Astrocyte of the hippocampus (primary cell): ENCODE results near the gene SULF2.

Experiments used
- DNase-seq: peaks from one replicate; pipeline ENCODE4 v3.0.0; 2011; ENCODE audit warnings: low read depth, low spot score

The SULF2 gene

GRCh38 chr20:47652301-47652700 lies 133.0 kb downstream of the SULF2 start:
- DNase-seq, result no peak

DNA sequence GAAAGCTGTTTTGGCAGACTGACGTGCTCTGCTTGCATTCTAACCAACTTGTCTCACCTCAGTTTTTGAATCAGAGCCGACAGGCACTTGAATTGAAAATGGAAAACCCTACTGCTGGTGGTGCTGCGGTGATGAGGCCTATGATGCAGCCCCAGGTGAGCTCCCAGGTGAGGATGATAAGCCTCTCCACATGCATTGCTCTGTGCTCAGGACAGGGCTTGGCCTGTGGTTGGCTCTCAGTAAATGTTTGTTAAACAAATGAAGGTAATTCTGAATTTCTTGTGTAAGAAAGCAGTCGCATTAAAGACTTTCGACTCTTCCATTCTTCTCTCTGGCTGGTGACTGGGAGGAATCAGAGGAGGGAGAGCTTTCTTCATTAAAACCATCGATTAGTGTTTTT lies 136.3 kb downstream of the SULF2 start:
- DNase-seq, result no peak

- DNase-seq, result no peak
Measured at GRCh38 chr20:47647994-47648393, 137.3 kb downstream of the SULF2 start.

- DNase-seq, result no peak
Measured at GRCh38 chr20:47645632-47646031, 139.6 kb downstream of the SULF2 start.

- DNase-seq, result no peak
Measured at GRCh38 chr20:47642624-47643023, 142.7 kb downstream of the SULF2 start.

GRCh38 chr20:47642118-47642517 lies 143.2 kb downstream of the SULF2 start:
- DNase-seq, result no peak

- DNase-seq, result no peak
Measured at GRCh38 chr20:47638851-47639250, 146.4 kb downstream of the SULF2 start.

- no peak for DNase-seq
Measured at GRCh38 chr20:47635256-47635655, 150.0 kb downstream of the SULF2 start.

GRCh38 chr20:47631078-47631477 lies 154.2 kb downstream of the SULF2 start:
- DNase-seq, result no peak

- no peak for DNase-seq
Measured at GRCh38 chr20:47629907-47630306, 155.4 kb downstream of the SULF2 start.

GRCh38 chr20:47627540-47627939 lies 157.7 kb downstream of the SULF2 start:
- no peak for DNase-seq

DNA sequence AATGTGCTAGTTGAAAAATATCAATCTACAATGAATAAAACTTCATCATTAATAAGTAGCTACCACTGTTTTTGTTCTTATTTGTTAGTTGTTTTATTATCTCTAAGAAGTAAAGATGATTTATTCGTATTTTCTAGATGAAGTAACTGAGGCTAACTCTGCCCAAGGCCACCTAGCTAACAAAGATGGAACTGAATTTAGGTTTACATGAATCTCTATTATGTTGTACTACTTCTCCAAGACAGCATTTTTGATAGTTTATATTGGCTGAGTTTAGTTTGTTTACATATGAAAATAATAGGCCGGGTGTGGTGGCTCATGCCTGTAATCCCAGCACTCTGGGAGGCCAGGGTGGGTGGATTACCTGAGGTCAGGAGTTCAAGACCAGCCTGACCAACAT lies 162.1 kb downstream of the SULF2 start:
- no peak for DNase-seq

DNA sequence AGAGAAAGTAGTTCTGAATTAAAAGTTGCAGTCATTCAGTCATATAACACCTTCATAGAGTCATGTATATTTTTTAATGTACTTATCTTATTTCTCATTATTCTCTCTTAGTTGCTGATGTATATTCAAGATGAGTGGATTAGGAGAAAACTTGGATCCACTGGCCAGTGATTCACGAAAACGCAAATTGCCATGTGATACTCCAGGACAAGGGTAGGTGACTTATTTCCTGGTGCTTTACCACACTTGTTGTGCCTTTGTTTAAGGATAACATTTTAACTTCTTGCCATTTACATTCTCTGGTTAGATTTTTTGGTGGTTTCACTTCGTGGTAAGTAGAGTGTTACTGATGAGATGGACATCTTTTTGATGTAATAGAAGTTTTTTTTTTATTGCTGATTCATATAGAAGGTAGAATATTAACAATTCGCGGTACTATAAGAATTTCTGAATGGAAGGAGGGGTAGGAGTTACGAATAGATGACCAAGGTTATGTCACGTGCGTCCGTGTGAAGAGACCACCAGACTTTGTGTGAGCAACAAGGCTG lies 163.1 kb downstream of the SULF2 start:
- DNase-seq, result no peak

DNA sequence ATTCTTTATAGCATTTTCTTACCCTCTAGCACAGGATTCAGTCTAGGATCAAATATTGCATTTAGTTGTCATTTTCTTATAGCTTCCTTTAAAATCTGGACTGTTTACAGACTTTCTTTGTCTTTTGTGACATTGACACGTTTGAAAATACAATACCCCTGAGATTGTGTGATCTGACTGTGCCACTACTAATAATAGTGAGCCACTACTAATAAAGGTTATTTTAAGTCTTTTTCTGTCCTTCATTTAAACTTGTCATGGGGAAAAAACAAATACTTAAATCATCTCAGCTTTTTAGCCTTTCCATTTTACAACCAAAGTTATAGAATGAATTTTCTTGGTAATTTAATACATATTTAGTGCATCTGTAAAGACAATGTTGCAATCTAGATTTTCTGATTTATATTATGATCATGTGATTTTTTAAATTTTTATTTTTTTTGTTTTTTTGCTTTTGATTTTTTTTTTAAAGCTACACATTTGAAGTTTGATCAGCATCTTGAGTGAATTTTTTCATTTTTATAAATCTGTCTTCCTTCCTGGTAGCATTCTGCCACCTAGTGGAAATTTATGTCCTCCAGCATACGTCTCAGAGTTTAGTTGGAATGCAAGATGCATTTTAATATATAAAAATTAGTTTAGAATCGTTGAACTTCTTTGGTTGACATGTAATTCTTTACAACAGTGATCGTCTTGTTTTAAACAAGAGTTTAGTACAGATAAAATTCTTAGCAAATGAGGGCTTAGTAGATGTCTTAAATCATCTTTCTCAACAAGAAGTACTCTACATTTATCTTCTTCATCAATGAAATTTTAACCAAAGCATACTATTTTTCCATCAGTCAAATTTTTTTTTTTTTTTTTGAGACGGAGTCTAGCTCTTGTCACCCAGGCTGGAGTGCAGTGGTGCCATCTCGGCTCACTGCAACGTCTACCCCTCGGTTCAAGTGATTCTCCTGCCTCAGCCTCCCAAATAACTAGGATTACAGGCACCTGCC lies 164.2 kb downstream of the SULF2 start:
- DNase-seq, result peak; percentile 74

GRCh38 chr20:47618479-47618878 lies 166.8 kb downstream of the SULF2 start:
- DNase-seq, result no peak

DNA sequence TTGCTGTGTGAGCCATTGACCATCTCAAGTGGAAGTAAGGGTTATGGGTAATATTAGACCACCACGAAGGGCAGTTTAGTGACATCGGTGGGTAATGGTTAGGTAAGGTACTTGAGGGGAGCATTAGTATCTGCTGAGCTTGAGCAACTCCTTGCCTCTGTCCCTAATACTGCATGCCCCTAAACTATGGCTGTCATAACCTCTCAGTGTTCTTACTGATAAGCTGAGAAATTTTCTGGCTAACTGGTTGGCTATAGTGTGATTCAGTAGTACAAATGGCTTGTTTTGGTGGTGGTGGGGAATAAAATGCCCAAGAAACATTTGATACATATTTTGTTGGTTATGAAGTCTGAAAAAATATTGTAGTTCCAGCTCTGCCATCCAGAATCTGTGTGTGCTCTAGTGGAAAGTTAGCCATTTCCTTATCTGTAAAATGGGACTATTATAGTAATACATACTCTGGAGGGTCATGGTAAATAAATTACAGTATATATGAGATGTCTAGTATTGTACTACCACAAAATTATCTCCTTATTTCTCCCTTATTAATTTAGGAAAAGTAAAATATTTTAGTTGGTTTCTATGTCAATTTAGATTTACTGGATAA lies 170.5 kb downstream of the SULF2 start:
- no peak for DNase-seq

DNA sequence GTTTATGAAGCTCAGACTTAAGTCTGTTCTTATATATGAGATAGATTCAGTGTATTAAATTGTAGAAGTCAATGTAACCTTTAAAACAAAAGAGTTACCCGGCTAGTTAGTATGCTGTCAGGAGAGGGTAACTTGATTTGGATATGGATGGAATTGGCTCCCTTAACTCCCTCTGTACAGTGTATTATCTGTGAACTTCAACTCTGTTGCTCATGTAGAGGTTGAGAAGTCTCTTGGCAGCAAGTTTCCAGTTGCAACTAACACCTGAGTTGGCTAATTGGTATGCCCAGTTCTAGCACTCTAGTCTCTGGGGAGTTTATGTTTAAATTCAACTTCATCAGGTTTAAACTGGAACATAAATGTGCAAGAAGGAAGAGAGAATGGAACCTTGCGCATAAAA lies 172.6 kb downstream of the SULF2 start:
- DNase-seq, result no peak

- no peak for DNase-seq
Measured at GRCh38 chr20:47611785-47612184, 173.5 kb downstream of the SULF2 start.

GRCh38 chr20:47610945-47611250 lies 174.4 kb downstream of the SULF2 start:
- no peak for DNase-seq

DNA sequence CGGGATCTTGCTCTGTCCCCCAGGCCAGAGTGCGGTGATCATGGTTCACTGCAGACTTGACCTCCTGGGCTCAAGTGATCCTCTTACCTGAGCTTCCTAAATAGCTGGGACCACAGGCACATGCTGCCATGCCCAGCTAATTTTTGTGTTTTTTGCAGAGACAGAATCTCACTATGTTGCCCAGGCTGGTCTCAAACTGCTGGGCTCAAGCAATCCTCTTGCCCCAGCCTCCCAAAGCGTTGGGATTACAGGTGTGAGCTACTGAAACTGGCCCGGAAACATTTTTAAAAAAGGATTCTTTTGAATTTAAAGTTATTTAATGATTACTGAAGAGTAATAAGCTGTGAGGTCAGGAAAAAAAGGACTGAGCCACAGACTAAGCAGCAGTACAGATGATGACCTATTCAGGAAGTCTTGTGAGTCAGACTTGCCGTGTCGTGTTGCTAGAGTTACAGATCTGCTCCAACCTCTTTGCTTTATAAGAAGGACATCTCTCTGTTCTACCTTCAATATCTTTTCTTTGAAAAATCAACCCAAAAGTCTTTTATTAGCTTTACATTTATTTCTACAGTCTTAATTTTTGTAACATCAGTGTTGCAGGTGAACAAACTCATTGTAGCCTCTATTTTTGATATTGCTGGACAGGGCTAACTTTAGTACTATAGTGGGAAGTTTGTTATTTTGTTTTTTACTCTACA lies 174.9 kb downstream of the SULF2 start:
- DNase-seq, result peak; percentile 81

DNA sequence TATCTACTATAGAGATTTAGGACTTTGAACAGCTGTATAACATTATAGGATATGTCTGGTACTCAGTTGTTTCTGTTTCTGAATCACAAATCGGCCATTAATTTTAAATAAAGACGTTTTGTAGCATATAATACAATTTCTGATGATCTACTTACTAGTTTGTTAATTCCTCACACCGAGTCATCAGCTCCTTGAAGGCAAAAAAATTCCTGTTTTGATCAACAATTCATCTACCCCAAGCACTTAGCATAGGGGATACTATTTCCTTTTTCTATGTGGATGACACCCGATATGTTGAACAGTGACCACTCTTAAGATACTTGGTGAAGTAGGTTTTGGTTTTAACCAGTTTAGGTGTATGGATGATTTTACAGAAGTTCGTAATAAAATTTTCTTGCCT lies 176.3 kb downstream of the SULF2 start:
- no peak for DNase-seq
